ENCODE measurements around the gene AHCYL1.
"Not testable (repeated sequence)": the region's sequence is repeated elsewhere in the genome, so short reads cannot be mapped to it uniquely, and the experiment has no call there.

AHCYL1 gene

DNA sequence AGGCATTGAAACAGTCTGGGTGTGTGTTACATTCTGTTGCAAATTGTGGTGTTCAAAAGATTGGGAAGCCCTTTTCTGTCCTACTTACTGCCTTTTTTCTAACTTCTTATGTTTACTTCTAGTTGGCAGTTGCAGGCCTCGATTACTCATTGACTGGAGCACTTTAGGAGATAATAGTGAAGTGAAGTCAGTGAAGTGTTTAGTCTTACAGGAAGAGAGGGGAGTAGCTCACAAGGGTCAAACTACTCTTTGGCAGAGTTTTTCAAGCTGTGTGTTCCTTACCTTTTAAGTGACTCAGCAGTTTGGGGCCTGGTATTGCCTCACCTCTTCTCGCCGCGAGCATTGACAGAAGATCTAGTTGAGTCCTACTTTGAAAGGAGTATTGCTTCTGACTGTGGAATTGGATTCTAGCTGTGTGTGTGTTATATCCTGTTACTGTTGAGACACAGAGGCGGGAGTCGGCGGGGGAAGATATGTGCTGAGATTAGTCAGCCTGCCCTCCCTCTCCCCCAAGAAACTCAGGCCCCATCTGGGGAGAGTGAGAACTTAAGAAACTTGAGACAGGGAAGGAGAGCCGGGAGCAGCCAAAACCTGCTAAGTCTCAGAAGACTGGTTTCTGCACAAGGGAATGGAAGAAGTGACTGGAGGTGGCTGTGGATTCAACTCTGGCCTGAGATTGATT is 19.3 kb downstream of the AHCYL1 start:
- no peak for DNase-seq

- no peak for DNase-seq
Observed at GRCh38 chr1:110004583-110004982, 20.0 kb downstream of the AHCYL1 start.

GRCh38 chr1:110005971-110006370 is 21.4 kb downstream of the AHCYL1 start:
- no peak for DNase-seq

DNA sequence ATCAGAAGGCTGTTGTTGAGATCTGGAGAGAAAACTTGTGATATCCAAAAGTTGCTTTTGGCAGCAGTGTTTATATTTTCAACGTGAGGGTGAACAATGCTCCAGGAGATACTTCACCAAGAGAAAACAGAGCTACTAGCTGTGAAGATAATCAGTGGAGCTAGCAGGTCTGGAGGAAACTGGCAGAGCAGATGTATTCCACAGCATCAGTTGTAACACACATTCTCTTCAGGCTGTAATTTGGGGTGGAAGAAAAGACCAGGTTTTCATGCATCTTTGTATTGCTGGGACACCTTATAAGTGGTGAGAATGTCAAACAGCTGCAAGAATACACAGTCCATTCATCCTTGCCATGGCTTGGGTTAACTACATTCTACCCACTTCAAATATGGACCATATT is 22.0 kb downstream of the AHCYL1 start:
- no peak for DNase-seq

DNA sequence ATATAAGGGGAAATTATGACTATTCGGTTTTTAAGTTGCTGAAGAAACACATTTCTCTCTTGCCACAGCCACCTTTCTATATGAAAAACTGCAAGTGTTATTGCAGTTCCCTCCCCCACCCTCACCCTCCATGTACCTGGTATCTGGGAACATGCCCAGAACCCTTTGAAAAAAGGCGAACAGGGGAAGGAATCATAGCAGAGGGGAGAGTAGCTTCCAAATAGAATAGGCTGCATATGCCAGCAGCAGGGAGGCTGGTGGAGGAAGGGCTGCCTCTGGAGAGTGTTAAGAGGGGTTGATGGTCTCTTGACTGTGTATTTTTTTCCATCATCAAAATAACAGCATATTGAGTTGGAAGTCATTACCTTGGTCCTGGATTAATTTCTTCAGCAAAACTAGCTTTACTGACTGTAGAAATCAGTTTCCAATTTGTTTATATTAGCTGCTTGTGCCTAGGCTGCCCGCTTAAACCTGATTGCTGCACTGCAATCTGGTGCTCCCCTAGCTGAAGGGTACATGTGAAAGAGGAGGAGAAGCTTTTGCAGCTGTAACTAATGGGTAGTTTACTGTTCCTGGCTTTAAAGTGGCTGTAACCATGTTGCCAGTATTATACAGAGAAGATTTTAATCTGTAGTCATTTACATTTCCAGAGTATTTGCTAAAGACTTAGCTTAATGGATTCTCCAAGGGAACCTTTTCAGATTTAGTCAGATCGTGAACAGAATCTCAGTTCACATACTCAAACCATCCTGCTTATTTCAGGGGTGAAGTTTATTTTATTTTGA is 22.7 kb downstream of the AHCYL1 start:
- no peak for DNase-seq

GRCh38 chr1:110008971-110009565 is 24.5 kb downstream of the AHCYL1 start:
- no peak for DNase-seq

- DNase-seq: no peak
Observed at GRCh38 chr1:110011527-110012041, 27.0 kb downstream of the AHCYL1 start.

DNA sequence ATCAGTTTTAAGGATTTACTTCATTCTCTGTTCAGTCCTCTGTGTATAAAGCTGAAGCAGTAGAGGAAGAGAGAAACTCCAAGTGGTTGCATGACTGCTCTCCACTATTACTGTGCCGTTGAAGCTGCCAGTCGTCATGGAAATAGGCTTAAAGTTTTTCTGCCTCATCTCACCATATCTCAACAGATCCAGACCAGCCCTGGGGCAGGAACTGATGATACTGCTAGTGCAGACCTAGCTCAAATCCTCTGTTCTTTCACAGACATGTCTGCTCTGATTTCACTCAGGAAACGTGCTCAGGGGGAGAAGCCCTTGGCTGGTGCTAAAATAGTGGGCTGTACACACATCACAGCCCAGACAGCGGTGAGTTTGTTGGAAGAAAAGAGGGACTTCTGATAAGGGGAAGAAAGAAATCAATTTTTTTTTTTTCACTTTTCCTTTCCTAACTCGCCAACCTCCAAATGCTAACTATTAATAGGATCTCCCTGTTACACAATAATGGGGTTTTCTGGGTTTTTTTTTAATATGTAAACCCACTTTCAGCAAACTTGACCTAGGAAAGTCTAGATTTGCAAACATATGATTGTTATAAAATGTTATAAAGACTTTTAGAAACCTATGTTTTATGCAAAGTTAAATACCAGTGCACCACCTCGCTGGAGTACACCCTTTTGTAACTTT is 27.7 kb downstream of the AHCYL1 start:
- DNase-seq: no peak

DNA sequence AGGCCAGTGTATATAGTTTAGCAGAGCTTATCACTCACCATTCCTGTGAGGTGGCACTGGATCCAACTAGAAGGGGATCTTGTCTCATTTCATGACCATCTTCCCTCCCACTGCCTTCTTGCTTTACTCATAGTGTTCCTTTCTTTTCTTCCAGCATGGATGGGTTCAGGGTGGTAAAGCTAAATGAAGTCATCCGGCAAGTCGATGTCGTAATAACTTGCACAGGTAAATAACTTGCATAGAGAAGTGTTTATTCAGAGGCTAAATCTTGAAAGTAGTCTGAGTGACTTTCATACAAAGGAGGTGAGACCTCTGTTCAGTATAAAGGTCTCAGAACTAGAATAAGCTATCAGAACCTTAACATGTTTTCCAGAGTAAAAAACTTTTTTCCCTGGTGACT is 33.2 kb downstream of the AHCYL1 start:
- no peak for DNase-seq

DNA sequence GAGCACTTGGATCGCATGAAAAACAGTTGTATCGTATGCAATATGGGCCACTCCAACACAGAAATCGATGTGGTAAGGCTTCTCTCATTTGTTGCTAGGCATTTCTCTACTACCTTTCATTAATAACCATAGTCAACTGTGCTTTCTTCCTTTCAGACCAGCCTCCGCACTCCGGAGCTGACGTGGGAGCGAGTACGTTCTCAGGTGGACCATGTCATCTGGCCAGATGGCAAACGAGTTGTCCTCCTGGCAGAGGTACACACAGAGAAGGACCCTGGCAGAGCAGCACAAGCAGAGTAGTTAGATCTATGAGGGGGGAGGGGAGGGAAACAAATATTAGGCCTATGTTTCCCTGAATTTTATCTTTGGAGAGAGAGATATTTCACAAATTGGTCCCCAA is 33.8 kb downstream of the AHCYL1 start:
- no peak for DNase-seq

- no peak for DNase-seq
Observed at GRCh38 chr1:110019770-110020169, 35.2 kb downstream of the AHCYL1 start.

GRCh38 chr1:110021285-110021684 is 36.7 kb downstream of the AHCYL1 start:
- DNase-seq: no peak

GRCh38 chr1:110024613-110025012 is 40.0 kb downstream of the AHCYL1 start:
- DNase-seq: no peak

DNA sequence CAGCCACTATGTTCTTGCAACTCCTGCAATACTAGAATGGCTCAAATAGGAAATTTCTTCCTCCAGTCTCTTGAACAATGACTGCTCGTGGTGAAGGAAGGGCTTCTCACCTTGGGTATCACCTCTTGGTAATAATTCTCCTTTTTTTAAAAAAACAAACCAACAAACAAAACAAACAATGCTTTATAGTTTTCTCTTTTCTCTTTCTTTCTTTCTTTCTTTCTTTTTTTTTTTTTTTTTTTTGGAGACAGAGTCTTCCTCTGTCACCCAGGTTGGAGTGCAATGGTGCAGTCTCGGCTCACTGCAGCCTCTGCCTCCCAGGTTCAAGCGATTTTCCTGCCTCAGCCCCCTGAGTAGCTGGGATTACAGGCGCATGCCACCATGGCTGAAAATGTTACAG is 46.1 kb downstream of the AHCYL1 start:
- not testable (repeated sequence) for DNase-seq

DNA sequence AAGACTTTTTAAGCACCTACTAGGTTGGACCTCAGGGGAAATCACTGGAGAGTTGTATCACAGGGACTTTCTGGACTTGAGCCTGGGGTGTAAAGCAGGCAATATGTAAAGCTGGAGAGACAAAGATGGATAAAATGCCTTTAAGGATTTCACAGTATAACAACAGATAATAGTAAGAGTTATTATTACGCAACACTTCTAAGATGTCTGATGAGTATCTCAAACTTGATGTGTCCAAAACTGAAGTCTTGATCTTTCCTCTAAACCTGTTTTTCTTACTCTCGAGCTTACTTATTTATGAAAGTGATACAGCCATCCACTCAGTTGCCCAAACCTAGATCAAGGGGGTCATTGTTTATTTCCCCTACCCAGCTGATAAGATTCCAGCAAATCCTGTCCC is 47.8 kb downstream of the AHCYL1 start:
- DNase-seq: no peak

DNA sequence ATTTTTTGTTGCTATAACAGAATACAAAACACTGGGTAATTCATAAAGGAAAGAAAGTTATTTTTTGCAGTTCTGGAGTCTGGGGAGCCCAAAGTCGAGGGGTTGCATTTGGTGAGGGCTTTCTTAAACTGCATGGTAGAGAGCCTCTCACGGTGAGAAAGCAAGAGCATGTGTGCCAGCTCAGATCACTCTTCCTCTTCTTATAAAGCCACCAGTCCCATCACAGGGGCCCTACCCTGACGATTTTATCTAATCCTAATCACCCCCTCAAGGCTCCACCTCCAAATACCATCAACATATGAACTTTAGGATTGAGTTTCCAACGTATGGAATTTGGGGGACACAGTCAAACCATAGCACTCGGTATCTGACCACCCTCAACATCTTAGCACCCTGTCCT is 48.9 kb downstream of the AHCYL1 start:
- no peak for DNase-seq

DNA sequence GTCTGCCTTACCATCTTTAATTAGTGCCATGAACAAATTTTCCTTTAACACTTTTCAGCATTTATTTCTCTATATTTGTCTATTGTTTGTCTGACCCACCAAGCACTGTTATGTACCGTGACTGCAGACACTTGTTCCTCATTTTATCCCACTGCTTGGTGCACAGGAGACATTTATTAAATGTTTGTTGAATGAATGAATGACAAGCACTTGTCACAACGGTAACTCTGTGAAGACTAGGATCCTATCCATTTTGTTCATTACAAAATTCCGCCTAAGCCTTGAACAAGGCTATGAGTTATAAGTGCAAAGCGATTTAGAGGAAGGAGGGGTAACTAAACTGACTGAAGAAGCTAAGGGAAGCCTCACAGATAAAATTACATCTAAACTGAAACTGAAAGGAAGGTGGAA is 49.5 kb downstream of the AHCYL1 start:
- no peak for DNase-seq

- DNase-seq: peak; percentile 71 to 83 (median 81)
Observed at GRCh38 chr1:110034451-110035235, 50.1 kb downstream of the AHCYL1 start, which contains the start of gene STRIP1. Gene STRIP1 (plus strand): TSS chr1:110034624. CDS start chr1:110034638, 14 bp downstream.

DNA sequence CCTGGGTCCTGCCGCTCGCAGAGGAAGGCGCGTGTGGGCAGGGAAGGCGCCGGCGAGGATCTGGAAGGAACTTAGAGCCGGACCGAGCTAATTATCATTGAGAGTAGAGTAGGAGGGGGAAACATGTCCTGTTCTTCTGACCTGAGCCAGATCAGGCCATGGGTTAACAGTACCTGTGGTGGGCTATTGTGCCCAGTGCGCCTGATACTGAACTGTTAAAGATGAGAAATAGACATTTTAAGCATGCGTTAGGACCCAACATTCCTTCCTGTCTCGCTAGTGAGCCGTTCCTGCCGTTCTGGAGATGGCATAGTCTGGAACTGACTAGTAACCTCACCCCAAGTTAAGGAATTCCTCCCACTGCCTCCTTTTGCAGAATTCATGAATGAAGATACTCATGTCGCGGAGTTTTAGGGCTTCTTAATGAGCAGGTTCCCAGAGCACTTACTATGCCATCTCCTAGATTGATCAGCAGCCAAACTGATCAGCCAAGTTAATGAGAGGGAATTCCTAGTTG is 50.7 kb downstream of the AHCYL1 start:
- no peak for DNase-seq

DNA sequence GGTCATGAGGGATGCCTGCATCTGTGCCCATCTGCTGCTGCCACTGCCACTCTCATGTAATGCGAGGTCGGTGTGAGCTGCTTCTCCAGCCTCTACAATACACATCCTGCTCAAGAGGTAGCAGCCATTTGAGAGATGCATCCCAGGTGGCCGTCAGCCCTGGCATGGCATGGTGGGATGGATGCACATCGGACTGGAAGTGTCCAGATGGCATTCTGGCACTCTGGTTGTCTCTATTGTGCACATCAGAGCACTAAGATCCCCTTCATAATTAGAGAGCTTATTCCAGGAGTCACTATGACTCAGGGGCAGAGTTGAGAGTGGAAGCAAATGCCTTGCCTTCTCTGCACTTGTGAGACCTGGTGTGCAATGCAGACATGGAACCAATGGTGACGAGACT is 53.7 kb downstream of the AHCYL1 start:
- DNase-seq: no peak

DNA sequence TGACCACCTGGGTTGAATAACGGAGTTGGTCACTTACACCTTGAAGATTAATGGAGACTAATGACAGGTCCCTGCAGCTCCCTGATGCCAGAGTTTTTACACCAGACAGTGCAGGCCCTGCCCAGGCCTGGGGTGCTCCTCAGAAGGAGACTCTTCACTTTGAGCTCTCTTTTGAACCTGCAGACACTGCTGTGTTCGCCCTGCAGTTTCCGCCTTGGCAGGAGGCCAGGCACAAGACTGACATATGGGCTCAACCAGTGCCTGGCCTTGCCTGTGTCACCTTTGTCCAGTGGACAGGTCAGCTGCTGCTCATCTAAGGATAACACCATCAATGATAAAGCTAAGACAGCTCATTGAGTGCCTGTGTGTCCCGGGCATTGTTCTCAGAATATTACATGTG is 55.1 kb downstream of the AHCYL1 start:
- DNase-seq: no peak

- DNase-seq: no peak
Observed at GRCh38 chr1:110040548-110040947, 56.0 kb downstream of the AHCYL1 start.

All from activated naive CD4-positive, alpha-beta T cell (primary cell).